ENCODE results near the gene CCR2. TPM values are rescaled to one million over a fixed set of nuclear protein-coding genes. Genes with fewer than 3 reads are reported as not detected.
"Not testable (repeated sequence)": the region's sequence is repeated elsewhere in the genome, so short reads cannot be mapped to it uniquely, and the experiment has no call there.

CCR2 gene
- total RNA-seq, 1 donor = under 0.01 TPM

DNA sequence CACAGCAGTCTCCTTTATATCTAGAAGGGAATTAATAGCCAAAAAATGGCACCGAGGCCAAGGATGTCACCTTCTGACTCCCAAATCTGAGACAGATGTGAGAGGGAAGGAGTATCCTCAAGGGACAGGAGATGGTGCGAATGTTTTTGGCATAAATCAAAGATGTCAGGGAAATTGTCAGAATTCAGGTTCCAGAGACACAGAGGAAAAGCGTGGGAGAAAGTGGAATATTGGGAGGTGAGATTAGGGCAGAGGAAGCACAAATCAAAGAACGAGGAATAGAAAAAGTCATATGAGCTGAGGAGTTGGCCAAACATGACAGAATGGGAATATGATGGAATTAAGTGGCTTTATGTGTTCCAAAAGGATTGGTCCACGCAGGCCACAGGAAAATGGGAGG lies 46.9 kb downstream of the CCR2 start:
- no peak for DNase-seq (ENCODE audit: low read depth)
- no peak for TF ChIP-seq CTCF (IDR thresholded peaks at IDR 0.05; ENCODE audit: insufficient read depth, low read length)
- no peak overlapping the region for H3K4me3 ChIP-seq (ENCODE audit: low read depth, low read length)

DNA sequence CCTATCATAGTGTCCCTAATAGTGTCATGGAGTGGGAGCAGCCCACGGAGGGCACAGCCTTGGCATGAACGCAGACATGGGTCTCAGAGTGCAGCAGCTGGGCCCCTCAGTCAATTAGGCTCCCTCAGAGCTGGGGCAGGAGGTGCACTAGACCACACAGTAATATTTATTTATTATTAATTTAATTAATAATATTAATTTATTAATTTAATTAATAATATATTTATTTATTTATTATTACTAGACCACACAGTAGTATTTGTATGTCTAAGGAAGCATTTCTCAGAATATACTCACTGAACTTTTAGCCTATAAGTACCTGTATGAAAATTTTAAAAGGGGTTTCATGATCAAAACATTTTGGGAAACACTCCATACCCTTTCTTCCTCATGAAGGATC lies 47.7 kb downstream of the CCR2 start:
- H3K4me3 ChIP-seq (ENCODE audit: low read depth, low read length) = no peak overlapping the region
- no peak for TF ChIP-seq CTCF (IDR thresholded peaks at IDR 0.05; ENCODE audit: insufficient read depth, low read length)
- DNase-seq (ENCODE audit: low read depth) = no peak

- DNase-seq (ENCODE audit: low read depth); H3K4me3 ChIP-seq (ENCODE audit: low read depth, low read length): not testable (repeated sequence)
These were observed 49.0 kb downstream of the CCR2 start for GRCh38 chr3:46402902-46403301.

- H3K4me3 ChIP-seq (ENCODE audit: low read depth, low read length) = no peak overlapping the region
- no peak for DNase-seq (ENCODE audit: low read depth)
- no peak for TF ChIP-seq CTCF (IDR thresholded peaks at IDR 0.05; ENCODE audit: insufficient read depth, low read length)
These were observed 51.5 kb downstream of the CCR2 start for GRCh38 chr3:46405301-46406019.

GRCh38 chr3:46406443-46406787 lies 52.5 kb downstream of the CCR2 start:
- DNase-seq (ENCODE audit: low read depth) = no peak
- H3K4me3 ChIP-seq (ENCODE audit: low read depth, low read length) = no peak overlapping the region
- TF ChIP-seq CTCF (IDR thresholded peaks at IDR 0.05; ENCODE audit: insufficient read depth, low read length) = no peak

- TF ChIP-seq CTCF (IDR thresholded peaks at IDR 0.05; ENCODE audit: insufficient read depth, low read length) = no peak
- no peak within 1 kb of the TSS for H3K4me3 ChIP-seq (ENCODE audit: low read depth, low read length)
- DNase-seq (ENCODE audit: low read depth) = peak; percentile 32
These were observed 53.1 kb downstream of the CCR2 start, which contains the start of the genes CCR5AS and CCRL2 for GRCh38 chr3:46406788-46407611. Gene CCR5AS (minus strand): TSS chr3:46407066. Gene CCRL2 (plus strand): TSS chr3:46407259. CDS start chr3:46408080, 821 bp downstream.

DNA sequence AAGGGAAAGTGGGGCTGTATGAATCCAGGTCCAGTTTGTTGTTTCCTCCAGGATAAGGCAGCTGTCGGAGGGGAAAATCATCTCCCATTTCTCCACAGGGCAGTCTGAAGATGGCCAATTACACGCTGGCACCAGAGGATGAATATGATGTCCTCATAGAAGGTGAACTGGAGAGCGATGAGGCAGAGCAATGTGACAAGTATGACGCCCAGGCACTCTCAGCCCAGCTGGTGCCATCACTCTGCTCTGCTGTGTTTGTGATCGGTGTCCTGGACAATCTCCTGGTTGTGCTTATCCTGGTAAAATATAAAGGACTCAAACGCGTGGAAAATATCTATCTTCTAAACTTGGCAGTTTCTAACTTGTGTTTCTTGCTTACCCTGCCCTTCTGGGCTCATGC lies 54.1 kb downstream of the CCR2 start:
- no peak overlapping the region for H3K4me3 ChIP-seq (ENCODE audit: low read depth, low read length)
- DNase-seq (ENCODE audit: low read depth) = no peak
- TF ChIP-seq CTCF (IDR thresholded peaks at IDR 0.05; ENCODE audit: insufficient read depth, low read length) = no peak

Data from fibroblast of the aortic adventitia (primary cell).